Omental fat pad (tissue), 4 donors: Measurements from ENCODE around the gene ERI3. TPM values are rescaled to one million over a fixed set of nuclear protein-coding genes. Genes with fewer than 3 reads are reported as not detected.

Experiments
- ATAC-seq: fragments of 150-250 bp; one replicate; pipeline ENCODE4 v1.9.1; 2016; ENCODE audit warnings: mild to moderate bottlenecking, moderate library complexity; ENCODE audit not compliant: low FRiP score
- DNase-seq: peaks from one replicate; pipeline ENCODE4 v3.0.0-alpha.2; 2019; ENCODE audit warnings: low spot score
- CTCF ChIP-seq, 3 donors: fragments of 450-650 bp; IDR thresholded peaks; one replicate each; pipeline ENCODE4 v1.5.1; 2016 to 2017; ENCODE audit warnings: antibody characterized with exemption in 3 of 3, mild to moderate bottlenecking in 3 of 3, moderate library complexity in 2 of 3
- total RNA-seq, 4 donors: library from RNA; depleted of rRNA; stranded (reverse); fragments of >200 nt; gene quantifications; one replicate each; pipeline ENCODE4 v1.1.0, GENCODE V29; 2016

ERI3 gene
- total RNA-seq, 4 donors from 2014 or later = 27.6 to 36.3 (median 31.2) TPM

DNA sequence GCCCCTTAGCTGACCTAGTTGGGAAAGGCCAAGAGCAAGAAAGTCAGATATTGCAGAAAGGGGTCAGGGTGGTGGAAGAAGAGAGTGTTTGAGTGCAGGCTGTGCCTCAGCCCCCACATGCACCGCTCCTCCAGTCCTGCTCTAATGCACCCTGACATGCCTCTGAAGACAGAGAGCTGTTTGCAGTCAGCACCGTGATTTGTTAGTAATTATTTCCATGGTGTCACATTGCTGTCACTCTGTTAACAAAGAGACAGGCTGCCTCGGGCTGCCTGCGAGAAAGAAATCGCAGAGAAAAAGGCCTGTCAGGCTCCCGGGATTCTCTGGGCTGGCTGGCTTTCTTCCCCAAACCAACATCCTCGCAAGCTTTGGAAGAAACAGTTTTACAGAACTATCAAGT is 58.3 kb downstream of the ERI3 start:
- DNase-seq = no peak
- no peak for TF ChIP-seq CTCF (IDR thresholded peaks at IDR 0.05)
- ATAC-seq = no peak

GRCh38 chr1:44296086-44296485 is 59.0 kb downstream of the ERI3 start:
- no peak for ATAC-seq
- no peak for DNase-seq
- no peak for TF ChIP-seq CTCF (IDR thresholded peaks at IDR 0.05)

GRCh38 chr1:44294588-44295007 is 60.5 kb downstream of the ERI3 start:
- ATAC-seq (peak; percentile 64), DNase-seq (no peak)
- TF ChIP-seq CTCF (IDR thresholded peaks at IDR 0.05) = peak in 1 of 3 donors; percentile 49

DNA sequence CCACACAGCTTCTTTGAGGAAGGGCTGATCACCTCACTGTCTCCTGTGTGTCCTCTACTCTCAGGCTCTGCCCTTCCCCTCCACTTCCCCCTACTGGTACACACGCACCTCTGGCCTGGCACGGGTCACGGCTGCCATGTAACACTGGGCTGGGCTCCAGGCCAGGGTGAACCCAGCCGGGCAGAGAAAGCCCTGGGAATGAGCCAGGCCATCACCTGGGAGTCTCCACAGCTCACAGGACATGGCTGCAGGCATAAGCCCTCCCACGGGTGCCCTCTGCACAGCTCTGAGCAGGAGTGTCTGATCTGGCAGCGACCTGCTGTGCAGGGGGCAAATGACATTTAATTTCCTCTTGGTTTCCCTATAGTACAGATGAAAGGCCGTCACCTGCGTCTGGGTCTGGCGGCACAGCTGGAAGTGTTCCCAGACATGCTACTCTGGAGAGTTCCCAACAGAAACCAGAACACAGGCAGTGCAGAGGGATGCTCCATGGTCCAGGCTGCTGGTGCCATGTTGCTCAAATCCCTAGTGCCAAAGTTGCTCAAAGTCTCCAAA is 61.2 kb downstream of the ERI3 start:
- no peak for TF ChIP-seq CTCF (IDR thresholded peaks at IDR 0.05)
- DNase-seq (no peak), ATAC-seq (no peak)

DNA sequence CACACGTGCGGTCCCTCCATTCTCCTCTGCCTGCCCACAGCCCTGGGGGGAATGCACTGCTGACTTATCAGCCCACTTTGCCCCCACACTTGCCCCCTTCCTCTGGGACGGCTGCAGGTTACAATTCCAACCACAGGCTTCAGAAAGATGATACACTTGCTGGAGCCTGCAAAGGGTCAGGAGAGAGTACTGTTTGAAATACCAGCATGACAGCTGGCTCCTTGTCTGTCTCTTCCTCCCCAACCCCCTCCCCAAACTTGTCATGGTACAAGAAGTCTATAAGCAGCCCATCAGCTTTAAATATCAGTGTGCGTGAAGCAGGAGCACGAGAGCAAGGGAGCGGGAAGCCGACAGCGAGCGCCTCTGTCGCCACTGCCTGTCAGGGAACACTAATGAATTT is 62.4 kb downstream of the ERI3 start:
- no peak for TF ChIP-seq CTCF (IDR thresholded peaks at IDR 0.05)
- no peak for DNase-seq
- ATAC-seq = no peak

DNA sequence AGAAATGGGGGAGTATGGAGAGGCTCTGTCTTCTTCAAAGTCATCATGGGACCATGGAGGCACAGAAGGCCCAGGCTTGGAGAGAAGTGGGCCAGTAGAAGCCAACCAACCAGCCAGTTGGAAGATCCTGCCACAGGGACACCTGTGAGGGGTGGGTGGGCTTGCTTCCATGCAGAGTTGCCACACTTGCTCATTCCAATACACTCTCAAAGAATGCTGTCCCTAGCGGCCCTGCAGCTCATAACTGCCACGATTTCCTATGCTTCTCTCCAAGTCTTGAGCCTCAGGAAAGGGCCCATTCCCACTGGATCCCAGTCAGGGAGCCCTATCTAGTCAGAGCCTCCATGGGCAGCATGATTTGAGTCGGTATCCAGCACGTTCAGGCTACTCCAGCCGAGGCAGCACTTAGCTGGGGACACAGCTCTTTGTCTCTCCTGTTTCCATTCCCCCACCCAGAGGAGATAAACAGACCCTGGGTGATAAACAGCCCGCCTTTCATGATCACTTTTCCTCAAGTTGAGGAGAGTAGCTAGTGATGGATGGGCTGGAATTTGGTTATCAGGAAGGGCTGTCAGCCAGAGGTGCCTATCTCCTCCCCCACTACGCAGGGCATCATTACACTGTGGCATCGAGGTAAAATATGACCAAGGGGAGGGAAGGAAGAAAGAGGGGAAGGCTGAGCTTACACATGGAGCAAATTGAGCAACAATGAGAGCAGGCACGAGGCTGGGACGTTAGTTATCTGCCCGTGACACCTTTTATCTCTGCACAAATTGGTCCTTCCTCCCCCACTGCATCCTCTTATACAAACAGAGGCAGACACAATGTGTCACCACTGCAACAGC is 64.6 kb downstream of the ERI3 start:
- DNase-seq (no peak), ATAC-seq (no peak)
- TF ChIP-seq CTCF (IDR thresholded peaks at IDR 0.05) = no peak

- no peak for TF ChIP-seq CTCF (IDR thresholded peaks at IDR 0.05)
- DNase-seq (no peak), ATAC-seq (no peak)
Observed at GRCh38 chr1:44289530-44289929, 65.5 kb downstream of the ERI3 start.
